GM23338 (cell line): ENCODE measurements around the gene FTCDNL1. TPM values are rescaled to one million over a fixed set of nuclear protein-coding genes. Genes with fewer than 3 reads are reported as not detected.

Experiments used
- ATAC-seq: fragments of 200-7000 bp; cut with Tn5 transposase; 3 replicates; pipeline ENCODE4 v1.9.1; 2020
- DNase-seq: peaks from one replicate; pipeline ENCODE4 v3.0.0-alpha.2; 2015; ENCODE audit warnings: low spot score
- H2AFZ ChIP-seq: fragments of 200-600 bp; sonication (generic); 2 replicates; pipeline ENCODE4 v1.8.0; 2016; ENCODE audit warnings: antibody characterized with exemption, mild to moderate bottlenecking, moderate library complexity
- H3F3A ChIP-seq: fragments of 200-600 bp; sonication (generic); replicated peaks from 2 replicates; pipeline ENCODE4 v1.8.0; 2017; ENCODE audit warnings: antibody characterized with exemption, mixed run types, low read depth
- H3K27ac ChIP-seq: fragments of 200-600 bp; sonication (generic); 2 replicates; pipeline ENCODE4 v1.6.1; 2016; ENCODE audit warnings: low read depth
- H3K27me3 ChIP-seq: fragments of 200-600 bp; sonication (generic); 2 replicates; pipeline ENCODE4 v1.8.0; 2016; ENCODE audit warnings: mild to moderate bottlenecking, mixed run types, moderate library complexity; ENCODE audit not compliant: insufficient read depth
- H3K36me3 ChIP-seq: fragments of 200-600 bp; sonication (generic); 2 replicates; pipeline ENCODE4 v1.8.0; 2016; ENCODE audit warnings: mild to moderate bottlenecking; ENCODE audit not compliant: insufficient read depth
- H3K4me1 ChIP-seq: fragments of 200-600 bp; sonication (generic); 2 replicates; pipeline ENCODE4 v1.8.0; 2016; ENCODE audit warnings: mild to moderate bottlenecking, moderate library complexity; ENCODE audit not compliant: insufficient read depth
- H3K4me2 ChIP-seq: fragments of 200-600 bp; sonication (generic); 2 replicates; pipeline ENCODE4 v1.7.1; 2017; ENCODE audit warnings: mixed run types
- H3K4me3 ChIP-seq: fragments of 200-600 bp; sonication (generic); 2 replicates; pipeline ENCODE4 v1.6.1; 2016; ENCODE audit warnings: mixed run types
- H3K79me2 ChIP-seq: fragments of 200-600 bp; sonication (generic); replicated peaks from 2 replicates; pipeline ENCODE4 v1.8.0; 2017; ENCODE audit warnings: mild to moderate bottlenecking; ENCODE audit not compliant: insufficient read depth
- H3K9me2 ChIP-seq: fragments of 200-600 bp; sonication (generic); 2 replicates; pipeline ENCODE4 v1.8.0; 2017; ENCODE audit not compliant: insufficient read depth
- H4K20me1 ChIP-seq: fragments of 200-600 bp; sonication (generic); replicated peaks from 2 replicates; pipeline ENCODE4 v1.8.0; 2017; ENCODE audit warnings: mild to moderate bottlenecking; ENCODE audit not compliant: insufficient read depth
- H3K27ac Mint-ChIP-seq: 2 replicates; pipeline ENCODE4 v1.8.0; 2020; ENCODE audit warnings: inconsistent platforms, mild to moderate bottlenecking, moderate library complexity, mixed read lengths
- H3K27me3 Mint-ChIP-seq: 3 replicates; pipeline ENCODE4 v1.8.0; 2022; ENCODE audit warnings: low read depth, mild to moderate bottlenecking, moderate library complexity, mixed read lengths, inconsistent platforms; ENCODE audit not compliant: insufficient read depth, poor library complexity
- H3K36me3 Mint-ChIP-seq: 3 replicates; pipeline ENCODE4 v1.8.0; 2021; ENCODE audit warnings: low read depth, mild to moderate bottlenecking, inconsistent platforms, moderate library complexity, mixed read lengths
- H3K4me1 Mint-ChIP-seq: 3 replicates; pipeline ENCODE4 v1.8.0; 2020; ENCODE audit warnings: mild to moderate bottlenecking, inconsistent platforms, mixed read lengths
- H3K4me3 Mint-ChIP-seq: 3 replicates; pipeline ENCODE4 v1.8.0; 2021; ENCODE audit warnings: moderate library complexity, mild to moderate bottlenecking, inconsistent platforms, mixed read lengths
- H3K9me3 Mint-ChIP-seq: 3 replicates; pipeline ENCODE4 v1.8.0; 2020; ENCODE audit warnings: moderate library complexity, mild to moderate bottlenecking, inconsistent platforms, mixed read lengths
- CREB1 ChIP-seq: fragments of 250-450 bp; sonication (Bioruptor Pico); IDR thresholded peaks from 2 replicates; pipeline ENCODE4 v1.5.0; 2020; ENCODE audit warnings: low read depth, mild to moderate bottlenecking, moderate library complexity
- EZH2 ChIP-seq: fragments of 200-600 bp; sonication (generic); IDR thresholded peaks from one replicate; pipeline ENCODE4 v1.8.0; 2017; ENCODE audit warnings: antibody characterized with exemption, mild to moderate bottlenecking, low read depth; ENCODE audit not compliant: unreplicated experiment
- POLR2AphosphoS5 ChIP-seq: IDR thresholded peaks from 2 replicates; pipeline ENCODE4 v1.6.1; 2016; ENCODE audit warnings: antibody characterized with exemption, low read depth
- ZNF114 ChIP-seq: fragments of 250-450 bp; sonication (Bioruptor Pico); IDR thresholded peaks from 2 replicates; pipeline ENCODE4 v1.5.0; 2020; ENCODE audit warnings: mild to moderate bottlenecking, moderate library complexity
- ZNF331 ChIP-seq: fragments of 250-450 bp; sonication (Bioruptor Pico); IDR thresholded peaks from 2 replicates; pipeline ENCODE4 v1.5.0; 2020; ENCODE audit warnings: low read depth, mild to moderate bottlenecking, moderate library complexity
- polyA plus RNA-seq: library from polyadenylated mRNA; unstranded; fragments of >200 nt; fragmentation: Nextera tagmentation; extraction: Ambion mirVana; gene quantifications from 2 replicates; pipeline ENCODE4 v1.2.1, GENCODE V29; 2016
- total RNA-seq: library from RNA; depleted of rRNA; stranded (reverse); fragments of >200 nt; shearing (Covaris generic); gene quantifications from 2 replicates; pipeline ENCODE4 v1.2.3, GENCODE V29; 2014
- TF ChIP-seq, protein P1 (sequence below), 2 experiments: fragments of 200-600 bp in 1 of 2; sonication (generic) in 1 of 2; conservative IDR thresholded peaks; 2 replicates each; pipeline versions ENCODE4 v1.5.1 to v1.6.1; 2016 to 2017; ENCODE audit warnings: antibody characterized with exemption in 2 of 2, low read depth in 2 of 2, mild to moderate bottlenecking in 2 of 2, moderate library complexity in 1 of 2
- TF ChIP-seq, protein P2 (sequence below): IDR thresholded peaks from one replicate; pipeline ENCODE4 v1.6.1; 2018; ENCODE audit warnings: antibody characterized with exemption; ENCODE audit not compliant: unreplicated experiment

The FTCDNL1 gene
- total and polyA plus RNA-seq, 2 experiments from 2014 or later: 1.7 to 2.0 TPM

- TF ChIP-seq POLR2AphosphoS5 (no peak), ZNF331 (CRISPR knock-in tag) (no peak), EZH2 (no peak), ZNF114 (CRISPR knock-in tag) (no peak)
- TF ChIP-seq, protein P1, sequence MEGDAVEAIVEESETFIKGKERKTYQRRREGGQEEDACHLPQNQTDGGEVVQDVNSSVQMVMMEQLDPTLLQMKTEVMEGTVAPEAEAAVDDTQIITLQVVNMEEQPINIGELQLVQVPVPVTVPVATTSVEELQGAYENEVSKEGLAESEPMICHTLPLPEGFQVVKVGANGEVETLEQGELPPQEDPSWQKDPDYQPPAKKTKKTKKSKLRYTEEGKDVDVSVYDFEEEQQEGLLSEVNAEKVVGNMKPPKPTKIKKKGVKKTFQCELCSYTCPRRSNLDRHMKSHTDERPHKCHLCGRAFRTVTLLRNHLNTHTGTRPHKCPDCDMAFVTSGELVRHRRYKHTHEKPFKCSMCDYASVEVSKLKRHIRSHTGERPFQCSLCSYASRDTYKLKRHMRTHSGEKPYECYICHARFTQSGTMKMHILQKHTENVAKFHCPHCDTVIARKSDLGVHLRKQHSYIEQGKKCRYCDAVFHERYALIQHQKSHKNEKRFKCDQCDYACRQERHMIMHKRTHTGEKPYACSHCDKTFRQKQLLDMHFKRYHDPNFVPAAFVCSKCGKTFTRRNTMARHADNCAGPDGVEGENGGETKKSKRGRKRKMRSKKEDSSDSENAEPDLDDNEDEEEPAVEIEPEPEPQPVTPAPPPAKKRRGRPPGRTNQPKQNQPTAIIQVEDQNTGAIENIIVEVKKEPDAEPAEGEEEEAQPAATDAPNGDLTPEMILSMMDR (conservative IDR thresholded peaks at IDR 0.05; ENCODE audit: low read depth in 2 of 2): no peak
Measured at GRCh38 chr2:199762963-199763362, 88.0 kb downstream of the FTCDNL1 start (continued).

DNA sequence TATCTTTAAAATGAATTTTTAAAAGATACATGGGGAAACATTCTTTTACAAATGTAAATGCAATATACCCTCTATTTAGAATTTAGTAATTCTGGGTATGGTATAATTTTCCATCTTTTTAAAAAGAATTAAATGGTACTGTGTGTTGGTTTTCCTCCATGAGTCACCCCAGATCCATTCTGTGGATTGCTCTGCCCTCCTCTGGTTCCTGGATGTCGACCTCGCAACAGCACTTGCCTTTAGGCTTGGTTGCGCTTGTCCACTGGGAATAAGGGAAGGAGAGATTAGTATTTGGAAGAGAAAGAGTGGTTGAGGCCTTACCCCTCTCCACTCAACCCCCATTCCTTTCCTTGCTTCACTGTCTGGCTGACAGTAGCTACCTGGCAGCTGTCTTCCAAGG is 90.4 kb downstream of the FTCDNL1 start:
- TF ChIP-seq CREB1: no peak
- TF ChIP-seq, protein P2, sequence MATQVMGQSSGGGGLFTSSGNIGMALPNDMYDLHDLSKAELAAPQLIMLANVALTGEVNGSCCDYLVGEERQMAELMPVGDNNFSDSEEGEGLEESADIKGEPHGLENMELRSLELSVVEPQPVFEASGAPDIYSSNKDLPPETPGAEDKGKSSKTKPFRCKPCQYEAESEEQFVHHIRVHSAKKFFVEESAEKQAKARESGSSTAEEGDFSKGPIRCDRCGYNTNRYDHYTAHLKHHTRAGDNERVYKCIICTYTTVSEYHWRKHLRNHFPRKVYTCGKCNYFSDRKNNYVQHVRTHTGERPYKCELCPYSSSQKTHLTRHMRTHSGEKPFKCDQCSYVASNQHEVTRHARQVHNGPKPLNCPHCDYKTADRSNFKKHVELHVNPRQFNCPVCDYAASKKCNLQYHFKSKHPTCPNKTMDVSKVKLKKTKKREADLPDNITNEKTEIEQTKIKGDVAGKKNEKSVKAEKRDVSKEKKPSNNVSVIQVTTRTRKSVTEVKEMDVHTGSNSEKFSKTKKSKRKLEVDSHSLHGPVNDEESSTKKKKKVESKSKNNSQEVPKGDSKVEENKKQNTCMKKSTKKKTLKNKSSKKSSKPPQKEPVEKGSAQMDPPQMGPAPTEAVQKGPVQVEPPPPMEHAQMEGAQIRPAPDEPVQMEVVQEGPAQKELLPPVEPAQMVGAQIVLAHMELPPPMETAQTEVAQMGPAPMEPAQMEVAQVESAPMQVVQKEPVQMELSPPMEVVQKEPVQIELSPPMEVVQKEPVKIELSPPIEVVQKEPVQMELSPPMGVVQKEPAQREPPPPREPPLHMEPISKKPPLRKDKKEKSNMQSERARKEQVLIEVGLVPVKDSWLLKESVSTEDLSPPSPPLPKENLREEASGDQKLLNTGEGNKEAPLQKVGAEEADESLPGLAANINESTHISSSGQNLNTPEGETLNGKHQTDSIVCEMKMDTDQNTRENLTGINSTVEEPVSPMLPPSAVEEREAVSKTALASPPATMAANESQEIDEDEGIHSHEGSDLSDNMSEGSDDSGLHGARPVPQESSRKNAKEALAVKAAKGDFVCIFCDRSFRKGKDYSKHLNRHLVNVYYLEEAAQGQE: no peak
- TF ChIP-seq, protein P1 (conservative IDR thresholded peaks at IDR 0.05; ENCODE audit: low read depth in 2 of 2): peak; percentile 26 to 56; a peak in 3 of 4 replicates
- Histone ChIP-seq H4K20me1 (no peaks in the 10 kb centered on the region), H3F3A (no peaks in the 10 kb centered on the region), H3K27ac (no peak overlapping the region), H3K79me2 (no peaks in the 10 kb centered on the region), H3K4me1 (no peaks in the 10 kb centered on the region), H3K27me3 (no peaks in the 10 kb centered on the region), H2AFZ (peak overlapping the region; percentile 69), H3K4me3 (no peak overlapping the region), H3K4me2 (no peak overlapping the region), H3K36me3 (no peaks in the 10 kb centered on the region), H3K9me2 (no peaks in the 10 kb centered on the region)
- peak; percentile 36 for DNase-seq
- H3K4me1 Mint-ChIP-seq: peaks cover 3% of the 10 kb centered on the region; the same call in 1 of the 3 replicates
- no peaks in the 10 kb centered on the region for H3K36me3 Mint-ChIP-seq
- no peak overlapping the region for H3K27ac Mint-ChIP-seq
- no peaks in the 10 kb centered on the region for H3K9me3 Mint-ChIP-seq
- peak; percentile 64 for ATAC-seq
- H3K4me3 Mint-ChIP-seq: no peak overlapping the region
- H3K27me3 Mint-ChIP-seq: no peaks in the 10 kb centered on the region
